ENCODE measurements around the gene TRIOBP.

TRIOBP gene

DNA sequence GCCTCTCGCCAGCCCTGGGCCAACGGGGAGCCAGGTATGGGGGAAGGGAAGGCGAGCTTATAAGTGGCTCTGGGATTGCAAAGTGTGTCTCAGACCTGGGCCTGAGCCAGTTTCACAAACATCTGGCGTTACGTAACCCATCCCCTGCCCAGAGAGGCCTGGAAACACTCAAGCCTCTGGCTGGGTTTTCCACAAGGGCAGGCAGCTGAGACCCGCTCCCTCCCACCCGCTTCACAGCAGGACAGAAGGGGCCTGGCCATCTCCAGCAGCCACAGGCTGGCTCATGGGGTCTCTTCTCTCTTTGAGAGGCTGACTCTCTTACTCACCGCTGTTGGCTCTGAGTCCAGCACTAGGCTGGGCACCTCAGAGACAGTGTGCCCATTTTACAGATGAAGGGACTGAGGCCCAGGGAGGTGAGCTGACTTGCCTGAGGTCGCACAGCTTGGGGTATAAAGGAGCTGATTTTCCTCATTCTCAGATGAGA, 44.5 kb downstream of the TRIOBP start:
- no peak overlapping the region for H3K4me3 ChIP-seq (ENCODE audit: low read depth, low read length)
- H3K36me3 ChIP-seq = no peaks in the 10 kb centered on the region
- TF ChIP-seq, protein P1, sequence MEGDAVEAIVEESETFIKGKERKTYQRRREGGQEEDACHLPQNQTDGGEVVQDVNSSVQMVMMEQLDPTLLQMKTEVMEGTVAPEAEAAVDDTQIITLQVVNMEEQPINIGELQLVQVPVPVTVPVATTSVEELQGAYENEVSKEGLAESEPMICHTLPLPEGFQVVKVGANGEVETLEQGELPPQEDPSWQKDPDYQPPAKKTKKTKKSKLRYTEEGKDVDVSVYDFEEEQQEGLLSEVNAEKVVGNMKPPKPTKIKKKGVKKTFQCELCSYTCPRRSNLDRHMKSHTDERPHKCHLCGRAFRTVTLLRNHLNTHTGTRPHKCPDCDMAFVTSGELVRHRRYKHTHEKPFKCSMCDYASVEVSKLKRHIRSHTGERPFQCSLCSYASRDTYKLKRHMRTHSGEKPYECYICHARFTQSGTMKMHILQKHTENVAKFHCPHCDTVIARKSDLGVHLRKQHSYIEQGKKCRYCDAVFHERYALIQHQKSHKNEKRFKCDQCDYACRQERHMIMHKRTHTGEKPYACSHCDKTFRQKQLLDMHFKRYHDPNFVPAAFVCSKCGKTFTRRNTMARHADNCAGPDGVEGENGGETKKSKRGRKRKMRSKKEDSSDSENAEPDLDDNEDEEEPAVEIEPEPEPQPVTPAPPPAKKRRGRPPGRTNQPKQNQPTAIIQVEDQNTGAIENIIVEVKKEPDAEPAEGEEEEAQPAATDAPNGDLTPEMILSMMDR (IDR thresholded peaks at IDR 0.05; ENCODE audit: low read depth, low read length) = no peak
- H3K27me3 ChIP-seq (ENCODE audit: insufficient read depth, low read depth, severe bottlenecking) = no peaks in the 10 kb centered on the region
- DNase-seq = no peak
- H3K9me3 ChIP-seq (ENCODE audit: severe bottlenecking) = no peaks in the 10 kb centered on the region
- H3K27ac ChIP-seq = no peak overlapping the region

DNA sequence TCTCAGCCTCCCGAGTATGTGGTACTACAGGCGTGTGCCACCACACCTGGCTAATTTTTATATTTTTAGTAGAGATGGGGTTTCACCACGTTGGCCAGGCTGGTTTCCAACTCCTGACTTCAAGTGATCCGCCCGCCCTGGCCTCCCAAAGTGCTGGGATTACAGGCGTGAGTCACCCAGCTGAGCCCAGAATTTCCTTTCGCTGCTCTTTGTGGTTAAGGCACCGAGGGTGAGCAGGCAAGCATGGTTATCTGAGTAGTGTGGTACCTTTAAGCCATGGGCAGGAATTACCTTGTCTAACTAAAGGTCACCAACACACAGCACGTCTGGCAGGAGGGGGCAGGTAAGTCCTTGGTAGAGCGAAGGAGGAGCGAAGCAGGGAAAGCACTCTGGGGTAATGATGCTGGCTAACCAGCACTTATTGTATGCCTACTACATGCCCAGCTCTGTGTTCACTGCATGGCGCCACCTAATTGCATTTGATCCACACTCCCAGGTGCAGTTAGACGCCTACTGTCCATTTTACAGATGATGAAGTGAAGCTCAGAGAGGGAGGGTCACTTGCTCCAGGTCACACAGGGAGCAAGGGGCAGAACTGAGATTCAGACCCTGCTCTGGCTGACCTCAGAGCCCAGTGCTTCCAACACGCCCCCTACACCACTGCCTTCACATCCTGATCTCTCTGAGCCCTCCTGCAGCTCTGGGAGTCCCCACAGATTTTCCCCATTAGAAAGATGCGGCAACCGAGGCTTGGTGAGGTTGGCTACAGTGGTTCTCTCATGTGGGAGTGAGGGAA, 45.7 kb downstream of the TRIOBP start:
- Histone ChIP-seq H3K4me3 (ENCODE audit: low read depth, low read length) (no peak overlapping the region), H3K27me3 (ENCODE audit: insufficient read depth, low read depth, severe bottlenecking) (no peaks in the 10 kb centered on the region), H3K36me3 (no peaks in the 10 kb centered on the region), H3K9me3 (ENCODE audit: severe bottlenecking) (no peaks in the 10 kb centered on the region), H3K27ac (no peak overlapping the region)
- no peak for DNase-seq
- TF ChIP-seq, protein P1 (IDR thresholded peaks at IDR 0.05; ENCODE audit: low read depth, low read length) = no peak

DNA sequence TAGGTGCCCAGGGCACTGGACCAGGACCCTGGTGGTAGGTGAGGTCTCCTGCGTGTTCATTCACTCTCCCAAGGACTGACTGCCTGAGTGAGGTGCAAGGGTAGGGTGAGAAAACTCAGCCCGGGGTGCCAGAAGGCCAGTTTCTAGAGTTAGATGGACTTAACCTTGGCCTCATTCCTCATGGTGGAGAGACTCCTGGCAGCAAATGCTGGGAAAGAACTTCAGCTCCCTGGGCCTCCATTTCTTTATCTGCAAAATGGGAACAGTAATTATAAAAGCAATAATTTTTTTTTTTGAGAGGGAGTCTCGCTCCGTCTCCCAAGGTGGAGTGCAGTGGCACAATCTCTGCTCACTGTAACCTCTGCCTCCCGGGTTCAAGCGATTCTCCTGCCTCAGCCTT, 47.7 kb downstream of the TRIOBP start:
- no peak overlapping the region for H3K4me3 ChIP-seq (ENCODE audit: low read depth, low read length)
- no peak for DNase-seq
- H3K9me3 ChIP-seq (ENCODE audit: severe bottlenecking) = no peaks in the 10 kb centered on the region
- TF ChIP-seq, protein P1 (IDR thresholded peaks at IDR 0.05; ENCODE audit: low read depth, low read length) = no peak
- no peaks in the 10 kb centered on the region for H3K27me3 ChIP-seq (ENCODE audit: insufficient read depth, low read depth, severe bottlenecking)
- no peak overlapping the region for H3K27ac ChIP-seq
- no peaks in the 10 kb centered on the region for H3K36me3 ChIP-seq

DNA sequence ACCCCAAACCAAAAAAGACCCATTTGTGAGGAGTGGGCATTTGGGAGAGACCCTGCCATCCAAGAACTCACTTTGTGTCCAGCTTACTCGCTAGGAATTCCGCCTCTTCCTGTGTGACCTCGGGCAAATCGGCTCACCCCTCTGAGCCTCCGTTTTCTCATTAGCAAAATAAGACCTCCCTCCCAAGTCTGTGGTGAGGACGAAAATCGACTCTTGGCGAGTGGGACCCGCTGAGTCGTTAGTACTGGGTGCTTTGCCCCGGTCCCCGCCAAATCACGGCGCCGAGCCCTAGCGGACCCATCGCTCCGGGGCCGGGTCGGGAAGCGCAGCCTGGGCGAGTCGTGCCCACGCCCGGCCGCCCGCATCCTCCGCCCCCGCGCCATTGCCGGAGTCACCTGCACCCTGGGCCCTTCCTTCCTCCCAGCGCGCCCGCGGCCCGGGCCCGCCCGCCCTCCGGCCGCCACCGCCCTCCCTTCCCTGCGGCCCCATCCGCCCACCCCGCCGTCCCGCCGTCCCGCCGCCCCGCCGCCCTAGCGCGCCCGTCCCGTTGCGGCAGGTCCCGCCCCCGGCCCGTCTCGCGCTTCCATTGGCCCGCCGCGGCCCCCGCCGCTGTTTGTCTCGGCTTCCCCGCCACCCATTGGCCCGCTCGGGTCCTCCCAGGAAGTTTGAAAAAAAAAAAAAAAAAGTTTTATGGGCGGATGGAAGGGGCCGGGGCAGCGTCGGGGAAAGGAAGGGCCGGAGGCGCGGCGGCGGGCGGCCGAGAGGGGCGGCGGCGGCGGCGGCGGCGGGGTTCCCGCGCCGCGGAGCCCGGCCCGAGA, 48.9 kb downstream of the TRIOBP start:
- peak; percentile 88 for DNase-seq
- Histone ChIP-seq H3K4me3 (ENCODE audit: low read depth, low read length) (peak overlapping the region; percentile 84), H3K9me3 (ENCODE audit: severe bottlenecking) (no peaks in the 10 kb centered on the region), H3K27me3 (ENCODE audit: insufficient read depth, low read depth, severe bottlenecking) (no peaks in the 10 kb centered on the region), H3K36me3 (no peaks in the 10 kb centered on the region), H3K27ac (peak overlapping the region; percentile 84)
- TF ChIP-seq, protein P1 (IDR thresholded peaks at IDR 0.05; ENCODE audit: low read depth, low read length) = no peak

DNA sequence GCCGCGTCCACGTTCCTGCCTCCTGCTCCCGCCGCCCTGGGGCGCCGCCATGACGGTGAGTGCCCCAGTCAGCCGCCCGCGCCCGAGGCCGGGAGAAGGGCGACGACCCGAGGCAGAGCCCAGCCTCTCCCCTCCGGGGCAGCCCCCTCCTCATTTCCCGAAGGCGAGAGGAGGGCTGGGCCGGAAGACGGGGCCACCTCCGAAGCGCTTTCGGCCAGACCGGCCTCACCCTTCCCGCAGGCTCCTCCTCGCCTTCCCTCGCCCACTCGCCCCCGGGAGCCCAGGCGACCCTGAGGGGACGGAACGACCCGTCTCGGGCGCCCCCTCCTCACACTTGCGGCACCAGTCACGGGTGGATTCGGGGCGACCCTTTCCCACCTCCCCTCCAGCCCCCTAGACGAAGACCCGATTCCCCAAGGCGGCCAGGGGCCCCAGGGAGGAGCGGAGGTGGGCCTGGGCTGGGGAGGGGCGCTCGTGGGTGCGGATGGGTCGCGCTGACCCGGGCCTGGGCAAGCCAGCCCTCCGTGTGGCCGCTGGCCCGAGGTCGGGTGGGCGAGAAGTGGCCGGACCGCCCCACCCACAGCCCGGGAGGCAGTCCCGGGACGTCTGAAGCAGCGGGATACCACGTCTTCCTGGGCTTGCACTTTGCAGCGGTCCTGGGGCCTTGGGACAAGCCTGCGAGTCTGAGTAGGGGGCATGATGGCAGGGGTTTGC, 49.7 kb downstream of the TRIOBP start:
- DNase-seq = no peak
- TF ChIP-seq, protein P1 (IDR thresholded peaks at IDR 0.05; ENCODE audit: low read depth, low read length) = no peak
- Histone ChIP-seq H3K36me3 (no peaks in the 10 kb centered on the region), H3K27me3 (ENCODE audit: insufficient read depth, low read depth, severe bottlenecking) (no peaks in the 10 kb centered on the region), H3K9me3 (ENCODE audit: severe bottlenecking) (no peaks in the 10 kb centered on the region), H3K4me3 (ENCODE audit: low read depth, low read length) (peak overlapping the region; percentile 84), H3K27ac (peak overlapping the region; percentile 84)

Measured in WERI-Rb-1 (cell line).